Gastrocnemius medialis (tissue), 4 donors: Measurements from ENCODE around the gene PI16. TPM values are rescaled to one million over a fixed set of nuclear protein-coding genes. Genes with fewer than 3 reads are reported as not detected.

Source experiments
- ATAC-seq, 2 donors: fragments of 150-250 bp; one replicate each; pipeline ENCODE4 v1.9.1; 2016
- DNase-seq, 2 donors: peaks; one replicate each; pipeline ENCODE4 v3.0.0-alpha.2; 2019
- H3K27ac ChIP-seq, 4 donors: fragments of 200-600 bp; sonication (generic); 1 replicate in 1 of 4; 2 replicates in 3 of 4; pipeline ENCODE4 v1.5.1; 2016 to 2018; ENCODE audit warnings: mild to moderate bottlenecking in 2 of 4, moderate library complexity in 1 of 4
- H3K27me3 ChIP-seq, 3 donors: fragments of 200-600 bp; sonication (generic) in 2 of 3; 1 replicate in 1 of 3; 2 replicates in 2 of 3; pipeline versions ENCODE4 v1.5.1 to v1.6.0; 2016 to 2019; ENCODE audit warnings: mild to moderate bottlenecking in 1 of 3, moderate library complexity in 1 of 3
- H3K36me3 ChIP-seq, 2 donors: fragments of 200-600 bp; sonication (generic) in 1 of 2; one replicate each; pipeline ENCODE4 v1.5.1; 2017 to 2018
- H3K4me1 ChIP-seq, 2 donors: fragments of 200-600 bp; sonication (generic) in 1 of 2; one replicate each; pipeline ENCODE4 v1.5.1; 2016 to 2017; ENCODE audit warnings: mild to moderate bottlenecking in 2 of 2
- H3K4me3 ChIP-seq, 4 donors: fragments of 200-600 bp; sonication (generic) in 3 of 4; 1 replicate in 1 of 4; 2 replicates in 3 of 4; pipeline ENCODE4 v1.5.1; 2016 to 2019; ENCODE audit warnings: mild to moderate bottlenecking in 2 of 4
- H3K9me3 ChIP-seq, 3 donors: fragments of 200-600 bp; sonication (generic) in 2 of 3; 1 replicate in 1 of 3; 2 replicates in 2 of 3; pipeline ENCODE4 v1.5.1; 2016 to 2019
- CTCF ChIP-seq, 5 experiments: fragments of 450-650 bp in 3 of 5; fragments of 200-600 bp in 2 of 5; sonication (generic) in 2 of 5; IDR thresholded peaks in 4 of 5; conservative IDR thresholded peaks in 1 of 5; 1 replicate in 4 of 5; 2 replicates in 1 of 5; pipeline ENCODE4 v1.5.1; 2016 to 2019; ENCODE audit warnings: antibody characterized with exemption in 5 of 5, mild to moderate bottlenecking in 3 of 5, moderate library complexity in 3 of 5
- POLR2A ChIP-seq, 2 donors: fragments of 450-650 bp; IDR thresholded peaks; one replicate each; pipeline ENCODE4 v1.6.1; 2017; ENCODE audit warnings: antibody characterized with exemption in 2 of 2, mild to moderate bottlenecking in 2 of 2, moderate library complexity in 2 of 2
- in situ Hi-C, 4 donors: fragments of 200-750 bp; cut with MboI; loops; one replicate each; pipeline versions ENCODE4 v1.15.0 to v1.8.0; 2017; ENCODE audit warnings: low sequenced_read_pairs in 4 of 4
- intact Hi-C: fragments of 100-400 bp; cut with DNase I; formaldehyde crosslinking; loops from one replicate; pipeline ENCODE4 v1.15.1; 2023; ENCODE audit warnings: low total_unique reads
- total RNA-seq, 4 donors: library from RNA; depleted of rRNA; stranded (reverse); fragments of >200 nt; gene quantifications; one replicate each; pipeline versions ENCODE4 v1.1.0 to v1.2.3, GENCODE V29; 2016

The PI16 gene, protein sequence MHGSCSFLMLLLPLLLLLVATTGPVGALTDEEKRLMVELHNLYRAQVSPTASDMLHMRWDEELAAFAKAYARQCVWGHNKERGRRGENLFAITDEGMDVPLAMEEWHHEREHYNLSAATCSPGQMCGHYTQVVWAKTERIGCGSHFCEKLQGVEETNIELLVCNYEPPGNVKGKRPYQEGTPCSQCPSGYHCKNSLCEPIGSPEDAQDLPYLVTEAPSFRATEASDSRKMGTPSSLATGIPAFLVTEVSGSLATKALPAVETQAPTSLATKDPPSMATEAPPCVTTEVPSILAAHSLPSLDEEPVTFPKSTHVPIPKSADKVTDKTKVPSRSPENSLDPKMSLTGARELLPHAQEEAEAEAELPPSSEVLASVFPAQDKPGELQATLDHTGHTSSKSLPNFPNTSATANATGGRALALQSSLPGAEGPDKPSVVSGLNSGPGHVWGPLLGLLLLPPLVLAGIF
- 1 to 10 TPM in 3 of 4 donors, under 1 TPM in 1; 0.87 to 3.2 (median 2.5) TPM for total RNA-seq

DNA sequence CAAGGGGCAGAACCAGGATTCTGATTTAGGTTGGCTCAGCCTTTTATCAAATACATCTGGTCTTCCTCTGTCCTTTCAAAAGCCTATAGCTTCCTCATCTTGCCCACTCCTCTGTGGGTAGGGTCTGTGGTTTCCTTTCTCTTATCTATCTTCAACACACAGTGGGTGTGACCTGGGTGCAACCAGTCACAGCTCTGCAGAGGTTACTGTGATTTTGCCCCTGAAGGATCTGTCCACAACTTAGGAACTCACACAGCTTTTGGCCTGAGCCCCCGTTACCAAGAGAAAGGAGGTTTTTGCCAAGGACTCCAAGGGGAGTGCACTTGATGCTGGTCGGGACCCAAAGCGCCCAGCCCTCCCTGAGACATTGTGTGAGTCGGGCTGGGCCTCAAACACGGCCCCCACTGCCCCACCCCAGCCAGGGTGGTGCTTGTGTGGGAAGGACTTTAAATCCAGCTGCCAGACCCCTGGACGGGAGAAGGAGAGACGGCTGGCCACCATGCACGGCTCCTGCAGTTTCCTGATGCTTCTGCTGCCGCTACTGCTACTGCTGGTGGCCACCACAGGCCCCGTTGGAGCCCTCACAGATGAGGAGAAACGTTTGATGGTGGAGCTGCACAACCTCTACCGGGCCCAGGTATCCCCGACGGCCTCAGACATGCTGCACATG, at the start of gene PI16:
Gene PI16, plus strand, starts transcription at position 477 of the 670 bp plus-strand sequence. Its CDS starts 23 bp downstream, at position 500.
- no peaks in the 10 kb centered on the region for H3K36me3 ChIP-seq
- DNase-seq (no peak), ATAC-seq (no peak)
- no peaks in the 10 kb centered on the region for H3K27me3 ChIP-seq
- in situ Hi-C loops, result no loop called here
- no peaks in the 10 kb centered on the region for H3K4me1 ChIP-seq
- intact Hi-C loops, result no loop called here
- peak within 1 kb of the TSS in 1 of 4 donors; percentile 7 for H3K27ac ChIP-seq
- peak within 1 kb of the TSS in 2 of 4 donors; percentile 11 to 19 for H3K4me3 ChIP-seq
- no peak for TF ChIP-seq POLR2A (IDR thresholded peaks at IDR 0.05)
- TF ChIP-seq CTCF (IDR thresholded peaks at IDR 0.05 in 4 of 5, conservative IDR thresholded peaks at IDR 0.05 in 1 of 5), result no peak
- no peaks in the 10 kb centered on the region for H3K9me3 ChIP-seq

GRCh38 chr6:36904851-36905393, 49.6 kb upstream of the PI16 start:
- intact Hi-C loops, result no loop called here
- no peak overlapping the region for H3K4me3 ChIP-seq
- DNase-seq (no peak), ATAC-seq (no peak)
- no peak overlapping the region for H3K27ac ChIP-seq
- in situ Hi-C loops, result no loop called here
- H3K4me1 ChIP-seq, result peaks cover 14 to 30% of the 10 kb centered on the region in 2 donors
- TF ChIP-seq POLR2A (IDR thresholded peaks at IDR 0.05), result no peak
- no peak for TF ChIP-seq CTCF (IDR thresholded peaks at IDR 0.05 in 4 of 5, conservative IDR thresholded peaks at IDR 0.05 in 1 of 5)
- peaks cover 0 to 58% of the 10 kb centered on the region in 2 donors for H3K36me3 ChIP-seq
- H3K9me3 ChIP-seq, result no peaks in the 10 kb centered on the region
- H3K27me3 ChIP-seq, result no peaks in the 10 kb centered on the region

DNA sequence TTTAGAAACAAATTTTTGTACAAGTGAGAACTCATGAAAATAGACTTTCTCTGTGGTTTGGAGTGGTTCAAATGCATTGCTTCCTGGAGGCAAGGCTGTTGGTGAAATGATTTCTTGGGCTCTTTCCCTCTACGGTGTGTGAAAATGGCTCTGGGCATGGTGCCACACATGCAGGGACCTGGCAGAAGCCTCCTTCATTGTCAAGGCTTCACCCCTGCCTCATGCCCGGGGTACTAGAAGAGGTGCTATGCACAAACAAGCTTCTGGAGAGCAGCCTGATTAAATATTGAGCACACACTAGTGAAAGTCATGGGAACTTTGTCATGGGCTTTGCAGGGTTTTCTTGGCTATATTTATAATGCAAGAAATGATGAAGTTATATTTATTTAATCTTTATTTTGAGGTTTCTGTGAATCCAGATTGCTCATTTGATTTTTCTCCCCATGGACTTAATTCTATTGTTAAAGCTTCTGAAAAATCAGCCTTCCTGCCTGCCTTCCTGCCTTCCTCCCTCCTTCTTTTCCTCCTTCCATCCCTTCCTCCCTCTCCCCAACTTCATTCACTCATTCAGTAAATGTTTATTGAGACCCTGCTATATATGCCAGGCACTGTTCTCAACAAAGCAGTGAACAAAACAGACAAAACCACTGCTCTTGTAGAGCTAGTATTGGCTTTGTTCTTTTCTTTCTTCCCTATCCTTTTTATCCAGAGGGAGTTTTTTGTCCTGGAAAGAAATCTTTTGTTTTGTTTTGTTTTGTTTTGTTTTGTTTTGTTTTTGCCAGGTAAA, 47.8 kb upstream of the PI16 start:
- in situ Hi-C loops (no loop called here), intact Hi-C loops (no loop called here)
- H3K4me1 ChIP-seq, result peaks cover 14 to 30% of the 10 kb centered on the region in 2 donors
- H3K36me3 ChIP-seq, result peaks cover 0 to 43% of the 10 kb centered on the region in 2 donors
- TF ChIP-seq POLR2A (IDR thresholded peaks at IDR 0.05), result no peak
- TF ChIP-seq CTCF (IDR thresholded peaks at IDR 0.05 in 4 of 5, conservative IDR thresholded peaks at IDR 0.05 in 1 of 5), result no peak
- no peaks in the 10 kb centered on the region for H3K27me3 ChIP-seq
- ATAC-seq (no peak), DNase-seq (no peak)
- no peak overlapping the region for H3K4me3 ChIP-seq
- H3K27ac ChIP-seq, result no peak overlapping the region
- no peaks in the 10 kb centered on the region for H3K9me3 ChIP-seq

- in situ Hi-C loops (no loop called here), intact Hi-C loops (no loop called here)
- Histone ChIP-seq H3K27ac (peak overlapping the region in 1 of 4 donors; percentile 10), H3K27me3 (no peaks in the 10 kb centered on the region), H3K9me3 (no peaks in the 10 kb centered on the region), H3K4me3 (no peak overlapping the region), H3K4me1 (peaks cover 14 to 30% of the 10 kb centered on the region in 2 donors), H3K36me3 (peaks cover 0 to 43% of the 10 kb centered on the region in 2 donors)
- DNase-seq (no peak), ATAC-seq (no peak)
- TF ChIP-seq POLR2A (IDR thresholded peaks at IDR 0.05) (no peak), CTCF (IDR thresholded peaks at IDR 0.05 in 4 of 5, conservative IDR thresholded peaks at IDR 0.05 in 1 of 5) (no peak)
Observed at GRCh38 chr6:36907781-36908180, 46.8 kb upstream of the PI16 start.
